GM10266 (cell line): ENCODE results near the gene ALDH1A1.

Experiments
- DNase-seq: peaks from one replicate; pipeline ENCODE4 v3.0.0; 2012; ENCODE audit errors: extremely low spot score
- TF ChIP-seq, protein P1 (sequence below): IDR thresholded peaks from 2 replicates; pipeline ENCODE4 v1.5.1; 2012; ENCODE audit warnings: mild to moderate bottlenecking, low read depth; ENCODE audit not compliant: control insufficient read depth, insufficient read depth; ENCODE audit errors: missing control alignments

Gene ALDH1A1

DNA sequence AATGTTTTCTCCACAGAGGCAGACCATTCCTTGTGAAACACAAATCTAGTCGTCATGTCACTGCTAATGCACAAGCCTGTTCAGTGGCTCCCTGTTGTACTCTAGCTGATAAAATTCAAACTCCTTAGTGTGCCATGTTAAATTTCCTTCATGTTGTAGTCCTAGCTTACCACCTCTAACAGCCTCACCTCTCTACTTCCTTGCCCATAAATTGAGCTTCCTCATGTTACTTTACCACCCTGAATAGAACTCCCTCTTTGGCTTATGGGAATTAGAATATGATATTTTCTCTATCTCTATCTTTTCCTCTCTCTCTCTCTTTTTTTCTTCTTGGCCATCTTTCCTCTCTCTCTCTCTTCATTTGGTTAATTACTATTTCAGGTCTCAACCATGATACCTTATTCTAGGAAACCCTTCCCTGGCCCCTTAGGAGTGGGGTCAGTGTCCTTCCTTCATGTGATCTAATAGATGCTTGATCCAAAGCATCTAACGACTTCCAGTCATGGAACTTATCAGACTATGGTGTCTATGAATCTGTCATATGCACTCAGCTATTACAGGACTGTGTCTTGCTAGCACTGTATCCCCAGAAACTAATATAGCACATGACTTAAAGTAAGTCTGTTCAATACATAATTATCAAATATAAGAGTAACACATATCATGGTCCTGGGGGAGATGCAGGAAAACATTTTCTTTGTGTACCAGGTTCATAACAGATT is 31.5 kb upstream of the ALDH1A1 start:
- no peak for DNase-seq
- TF ChIP-seq, protein P1, sequence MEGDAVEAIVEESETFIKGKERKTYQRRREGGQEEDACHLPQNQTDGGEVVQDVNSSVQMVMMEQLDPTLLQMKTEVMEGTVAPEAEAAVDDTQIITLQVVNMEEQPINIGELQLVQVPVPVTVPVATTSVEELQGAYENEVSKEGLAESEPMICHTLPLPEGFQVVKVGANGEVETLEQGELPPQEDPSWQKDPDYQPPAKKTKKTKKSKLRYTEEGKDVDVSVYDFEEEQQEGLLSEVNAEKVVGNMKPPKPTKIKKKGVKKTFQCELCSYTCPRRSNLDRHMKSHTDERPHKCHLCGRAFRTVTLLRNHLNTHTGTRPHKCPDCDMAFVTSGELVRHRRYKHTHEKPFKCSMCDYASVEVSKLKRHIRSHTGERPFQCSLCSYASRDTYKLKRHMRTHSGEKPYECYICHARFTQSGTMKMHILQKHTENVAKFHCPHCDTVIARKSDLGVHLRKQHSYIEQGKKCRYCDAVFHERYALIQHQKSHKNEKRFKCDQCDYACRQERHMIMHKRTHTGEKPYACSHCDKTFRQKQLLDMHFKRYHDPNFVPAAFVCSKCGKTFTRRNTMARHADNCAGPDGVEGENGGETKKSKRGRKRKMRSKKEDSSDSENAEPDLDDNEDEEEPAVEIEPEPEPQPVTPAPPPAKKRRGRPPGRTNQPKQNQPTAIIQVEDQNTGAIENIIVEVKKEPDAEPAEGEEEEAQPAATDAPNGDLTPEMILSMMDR: no peak

DNA sequence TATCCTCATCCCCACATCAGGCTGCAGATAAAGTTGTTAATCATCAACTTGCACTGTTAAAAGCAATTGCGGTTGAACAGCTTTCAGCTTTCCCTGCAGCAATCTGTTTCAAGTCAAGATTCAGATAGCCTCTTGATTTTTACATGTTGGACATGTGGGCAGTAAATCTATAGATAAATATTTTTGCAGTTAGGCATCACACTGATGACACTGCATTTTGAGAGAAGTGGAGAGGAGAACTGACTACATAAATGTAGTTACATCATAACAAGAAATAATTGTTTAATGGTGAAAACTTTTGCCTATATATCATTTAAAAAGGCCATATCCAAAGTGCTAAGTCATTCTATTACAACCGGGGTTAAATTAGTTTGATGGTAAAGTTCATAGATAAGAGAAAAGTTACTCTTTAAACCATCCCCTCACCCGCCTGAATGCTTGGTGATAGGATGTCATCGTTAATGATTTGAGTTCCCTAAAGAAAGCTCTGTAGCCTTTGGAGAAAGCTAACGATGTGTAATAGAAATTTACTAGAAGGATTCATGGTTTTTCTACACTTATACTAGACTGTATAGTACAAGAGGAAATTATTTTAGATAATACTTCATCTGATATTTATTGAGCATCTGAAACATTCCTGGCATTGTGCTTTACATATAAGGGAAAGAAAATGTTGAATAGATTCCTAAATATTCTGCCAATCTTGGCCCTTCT is 30.8 kb upstream of the ALDH1A1 start:
- TF ChIP-seq, protein P1: no peak
- no peak for DNase-seq

DNA sequence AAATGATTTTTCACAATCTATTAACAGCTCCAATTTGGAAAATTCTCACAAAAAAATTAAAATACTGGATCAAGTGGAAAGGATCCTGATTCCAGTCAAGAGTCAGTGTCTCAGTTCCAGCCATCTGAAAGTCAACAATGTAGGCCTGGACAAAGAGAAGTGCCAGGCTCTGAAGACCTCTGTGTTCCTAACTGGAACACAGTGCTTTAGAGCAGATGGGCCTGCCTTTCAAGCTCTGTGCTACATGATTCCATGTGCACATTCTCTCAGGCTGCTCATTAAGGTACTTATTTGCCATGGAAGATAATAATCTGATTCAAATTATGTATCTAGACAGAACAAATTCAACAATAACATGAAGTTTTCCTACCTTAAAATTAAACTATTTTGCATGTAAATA is 30.2 kb upstream of the ALDH1A1 start:
- DNase-seq: no peak
- TF ChIP-seq, protein P1: no peak

- TF ChIP-seq, protein P1: no peak
- no peak for DNase-seq
Observed at GRCh38 chr9:72982146-72982799, 29.4 kb upstream of the ALDH1A1 start.

- TF ChIP-seq, protein P1: no peak
- DNase-seq: no peak
Observed at GRCh38 chr9:72981433-72981832, 28.6 kb upstream of the ALDH1A1 start.

DNA sequence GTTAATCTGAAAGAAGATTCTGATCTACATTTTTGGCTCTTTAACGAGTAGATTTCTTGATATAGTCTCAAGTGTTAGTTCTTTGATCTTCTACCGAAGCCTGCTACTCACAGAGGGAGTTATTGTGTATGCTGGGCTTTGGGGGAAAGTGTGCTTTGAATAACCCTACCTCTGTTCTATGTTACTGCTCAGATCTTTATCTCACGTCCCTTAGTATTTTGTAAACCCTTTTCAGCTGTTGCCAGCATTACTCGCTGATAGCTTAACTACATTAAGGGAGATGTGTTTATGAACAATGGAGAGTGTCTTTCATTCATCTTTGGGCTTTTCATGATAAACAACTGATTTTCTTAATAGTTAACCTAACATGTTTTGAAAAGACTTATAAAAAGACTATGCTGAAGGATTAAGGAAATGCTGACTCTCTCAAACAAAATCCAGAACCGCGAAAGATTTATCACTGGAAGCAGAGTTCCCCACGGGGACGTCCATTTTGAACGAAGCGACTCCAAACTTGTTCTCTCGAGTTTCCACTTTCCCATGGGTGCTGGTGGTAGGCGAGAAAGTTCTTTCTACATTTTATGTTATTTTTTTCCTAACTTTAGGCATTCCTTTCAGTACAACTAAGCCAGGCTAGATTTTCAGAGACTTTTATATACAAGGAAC is 27.9 kb upstream of the ALDH1A1 start:
- TF ChIP-seq, protein P1: no peak
- no peak for DNase-seq

- no peak for DNase-seq
- TF ChIP-seq, protein P1: no peak
Observed at GRCh38 chr9:72980183-72980582, 27.3 kb upstream of the ALDH1A1 start.
